Epithelial cell of esophagus (primary cell): Measurements from ENCODE around the gene HAUS7.

Experiments
- DNase-seq: peaks from one replicate; pipeline ENCODE4 v3.0.0; 2010; ENCODE audit warnings: low read depth
- H3K4me3 ChIP-seq: 2 replicates; pipeline ENCODE4 v1.5.1; 2011; ENCODE audit warnings: mild to moderate bottlenecking, low read length, control low read depth
- CTCF ChIP-seq: IDR thresholded peaks from 2 replicates; pipeline ENCODE4 v1.5.1; 2011; ENCODE audit warnings: low read depth, mild to moderate bottlenecking, low read length, control low read depth, inconsistent platforms; ENCODE audit not compliant: insufficient read depth; ENCODE audit errors: missing control alignments

The HAUS7 gene

GRCh38 chrX:153514259-153514658 lies 43.9 kb upstream of the HAUS7 start:
- TF ChIP-seq CTCF = no peak
- H3K4me3 ChIP-seq = no peak overlapping the region
- DNase-seq = no peak

GRCh38 chrX:153513265-153513664 lies 42.9 kb upstream of the HAUS7 start:
- TF ChIP-seq CTCF = no peak
- H3K4me3 ChIP-seq = no peak overlapping the region
- DNase-seq = no peak

- no peak overlapping the region for H3K4me3 ChIP-seq
- no peak for TF ChIP-seq CTCF
- no peak for DNase-seq
Measured at GRCh38 chrX:153512501-153512893, 42.1 kb upstream of the HAUS7 start.

- TF ChIP-seq CTCF = no peak
- no peak overlapping the region for H3K4me3 ChIP-seq
Measured at GRCh38 chrX:153511784-153512500, 41.6 kb upstream of the HAUS7 start.

GRCh38 chrX:153510383-153510782 lies 40.0 kb upstream of the HAUS7 start:
- no peak for DNase-seq
- H3K4me3 ChIP-seq = no peak overlapping the region
- TF ChIP-seq CTCF = no peak

More at GRCh38 chrX:153511784-153512500, 41.6 kb upstream of the HAUS7 start:
- DNase-seq = no peak

GRCh38 chrX:153509592-153509991 lies 39.2 kb upstream of the HAUS7 start:
- H3K4me3 ChIP-seq = no peak overlapping the region
- DNase-seq = no peak
- TF ChIP-seq CTCF = no peak
